IMR-90 (cell line): Measurements from ENCODE around the gene FRK. TPM values are rescaled to one million over a fixed set of nuclear protein-coding genes. Genes with fewer than 3 reads are reported as not detected.

Experiments used
- ATAC-seq: fragments of 200-7000 bp; cut with Tn5 transposase; 2 replicates; pipeline ENCODE4 v1.9.1; 2020; ENCODE audit warnings: low read depth, mild to moderate bottlenecking, moderate library complexity
- BruUV-seq: library from RNA; stranded (reverse); fragments of 400-500 nt; replicated peaks from 2 replicates; lab custom pipeline; 2021; lab: Mats Ljungman, UMichigan
- CTCF ChIA-PET: fragments of 300-600 bp; formaldehyde crosslinking; extraction: SDS; loops from one replicate; lab custom pipeline; 2021; ENCODE audit warnings: antibody characterized with exemption; lab: Yijun Ruan, JAX
- POLR2A ChIA-PET: fragments of 300-600 bp; sonication (Branson Sonifier 250); formaldehyde crosslinking; loops from one replicate; lab custom pipeline; 2022; ENCODE audit warnings: antibody characterized with exemption; ENCODE audit not compliant: unreplicated experiment; lab: Charles Lee
- DNase-seq: peaks from one replicate; pipeline ENCODE4 v3.0.0; 2013
- H2AFZ ChIP-seq: replicated peaks from 2 replicates; pipeline ENCODE3; 2013; ENCODE audit warnings: low read length, mild to moderate bottlenecking; ENCODE audit not compliant: poor library complexity
- H2AK5ac ChIP-seq: 2 replicates; pipeline ENCODE4 v1.6.1; 2013; ENCODE audit warnings: low read depth, low read length, inconsistent platforms
- H2AK9ac ChIP-seq: replicated peaks from 2 replicates; pipeline ENCODE3; 2013; ENCODE audit warnings: mild to moderate bottlenecking, low read depth, low read length, moderate library complexity; ENCODE audit not compliant: poor library complexity
- H2BK120ac ChIP-seq: 2 replicates; pipeline ENCODE4 v1.6.1; 2013; ENCODE audit warnings: low read depth, low read length, inconsistent platforms
- H2BK15ac ChIP-seq: 3 replicates; pipeline ENCODE4 v1.6.1; 2013; ENCODE audit warnings: low read depth, low read length, inconsistent platforms
- H2BK20ac ChIP-seq: 2 replicates; pipeline ENCODE4 v1.6.1; 2013; ENCODE audit warnings: low read depth, mild to moderate bottlenecking, inconsistent platforms, low read length, moderate library complexity
- H2BK5ac ChIP-seq: 2 replicates; pipeline ENCODE4 v1.6.1; 2013; ENCODE audit warnings: mild to moderate bottlenecking, low read depth, low read length, inconsistent platforms; ENCODE audit not compliant: poor library complexity, severe bottlenecking
- H3K14ac ChIP-seq: replicated peaks from 2 replicates; pipeline ENCODE4 v1.6.1; 2013; ENCODE audit warnings: low read depth, low read length, inconsistent platforms
- H3K18ac ChIP-seq: 2 replicates; pipeline ENCODE4 v1.6.1; 2013; ENCODE audit warnings: low read depth, low read length, control low read depth
- H3K23ac ChIP-seq: 2 replicates; pipeline ENCODE4 v1.6.1; 2013; ENCODE audit warnings: low read depth, low read length, inconsistent platforms
- H3K27ac ChIP-seq: 2 replicates; pipeline ENCODE4 v1.5.1; 2013; ENCODE audit warnings: mild to moderate bottlenecking, control low read depth, low read length; ENCODE audit not compliant: insufficient read depth
- H3K27me3 ChIP-seq: 2 replicates; pipeline ENCODE4 v1.6.1; 2013; ENCODE audit warnings: low read length; ENCODE audit not compliant: control insufficient read depth, insufficient read depth
- H3K36me3 ChIP-seq: 2 replicates; pipeline ENCODE4 v1.6.1; 2013; ENCODE audit warnings: low read length, mixed read lengths; ENCODE audit not compliant: control insufficient read depth, insufficient read depth
- H3K4ac ChIP-seq: 2 replicates; pipeline ENCODE4 v1.6.1; 2013; ENCODE audit warnings: low read depth, low read length, inconsistent platforms
- H3K4me1 ChIP-seq: 2 replicates; pipeline ENCODE4 v1.6.1; 2013; ENCODE audit warnings: low read length, mixed read lengths; ENCODE audit not compliant: control insufficient read depth, insufficient read depth
- H3K4me2 ChIP-seq: 2 replicates; pipeline ENCODE4 v1.6.1; 2013; ENCODE audit warnings: low read depth, mild to moderate bottlenecking, control low read depth, low read length, moderate library complexity
- H3K4me3 ChIP-seq: 2 replicates; pipeline ENCODE4 v1.5.1; 2013; ENCODE audit warnings: low read depth, mild to moderate bottlenecking, control low read depth, low read length, moderate library complexity; ENCODE audit not compliant: insufficient read depth
- H3K56ac ChIP-seq: 2 replicates; pipeline ENCODE4 v1.6.1; 2013; ENCODE audit warnings: low read length, inconsistent platforms; ENCODE audit not compliant: insufficient read depth; ENCODE audit errors: extremely low read depth
- H3K79me1 ChIP-seq, 2 experiments: 2 replicates each; pipeline ENCODE4 v1.6.1; 2013; ENCODE audit warnings: low read length in 2 of 2, inconsistent platforms in 1 of 2, low read depth in 1 of 2
- H3K9ac ChIP-seq: 2 replicates; pipeline ENCODE4 v1.6.1; 2013; ENCODE audit warnings: low read depth, low read length, control low read depth
- H3K9me1 ChIP-seq: 2 replicates; pipeline ENCODE4 v1.6.1; 2013; ENCODE audit warnings: low read length, inconsistent platforms; ENCODE audit not compliant: insufficient read depth
- H3K9me3 ChIP-seq: 2 replicates; pipeline ENCODE4 v1.6.1; 2013; ENCODE audit warnings: low read length; ENCODE audit not compliant: control insufficient read depth, insufficient read depth
- H4K20me1 ChIP-seq: 2 replicates; pipeline ENCODE4 v1.6.1; 2013; ENCODE audit warnings: low read length, inconsistent platforms; ENCODE audit not compliant: insufficient read depth
- H4K5ac ChIP-seq: 2 replicates; pipeline ENCODE4 v1.6.1; 2013; ENCODE audit warnings: mild to moderate bottlenecking, low read depth, low read length, control low read depth
- H4K8ac ChIP-seq, 2 experiments: 2 replicates each; pipeline ENCODE4 v1.6.1; 2013; ENCODE audit warnings: low read depth in 2 of 2, low read length in 2 of 2, control low read depth in 1 of 2, inconsistent platforms in 1 of 2
- H4K91ac ChIP-seq: 2 replicates; pipeline ENCODE4 v1.6.1; 2013; ENCODE audit warnings: low read depth, low read length, inconsistent platforms; ENCODE audit not compliant: insufficient read depth
- BHLHE40 ChIP-seq: fragments of 150-350 bp; IDR thresholded peaks from 2 replicates; pipeline ENCODE4 v1.6.1; 2016; ENCODE audit warnings: mild to moderate bottlenecking, low read depth, low read length
- CEBPB ChIP-seq: IDR thresholded peaks from 2 replicates; pipeline ENCODE4 v1.6.1; 2012; ENCODE audit warnings: low read depth, low read length, improper control_type of control experiment
- CHD1 ChIP-seq: IDR thresholded peaks from 2 replicates; pipeline ENCODE4 v1.6.1; 2012; ENCODE audit warnings: low read depth, low read length, improper control_type of control experiment
- FOS ChIP-seq: fragments of 150-350 bp; IDR thresholded peaks from 2 replicates; pipeline ENCODE4 v1.6.1; 2016; ENCODE audit warnings: low read depth, low read length
- MAFK ChIP-seq: IDR thresholded peaks from 2 replicates; pipeline ENCODE4 v1.6.1; 2012; ENCODE audit warnings: low read depth, low read length, improper control_type of control experiment
- MAZ ChIP-seq: IDR thresholded peaks from 2 replicates; pipeline ENCODE4 v1.6.1; 2012; ENCODE audit warnings: low read depth, mild to moderate bottlenecking, low read length, improper control_type of control experiment, moderate library complexity, borderline replicate concordance
- MXI1 ChIP-seq: IDR thresholded peaks from 2 replicates; pipeline ENCODE4 v1.6.1; 2012; ENCODE audit warnings: low read depth, mild to moderate bottlenecking, low read length, moderate library complexity, borderline replicate concordance
- NFE2L2 ChIP-seq: fragments of 150-350 bp; IDR thresholded peaks from 2 replicates; pipeline ENCODE4 v1.6.1; 2016; ENCODE audit warnings: low read depth, mild to moderate bottlenecking, low read length
- POLR2A ChIP-seq: IDR thresholded peaks from 2 replicates; pipeline ENCODE4 v1.6.1; 2012; ENCODE audit warnings: mild to moderate bottlenecking, low read depth, low read length
- RAD21 ChIP-seq: IDR thresholded peaks from 2 replicates; pipeline ENCODE4 v1.6.1; 2012; ENCODE audit warnings: low read length, improper control_type of control experiment
- RCOR1 ChIP-seq: IDR thresholded peaks from 2 replicates; pipeline ENCODE4 v1.6.1; 2012; ENCODE audit warnings: mild to moderate bottlenecking, low read length, improper control_type of control experiment; ENCODE audit not compliant: insufficient replicate concordance
- RFX5 ChIP-seq: IDR thresholded peaks from 2 replicates; pipeline ENCODE4 v1.8.0; 2012; ENCODE audit warnings: low read depth, mild to moderate bottlenecking, low read length, moderate library complexity
- SMC3 ChIP-seq: fragments of 150-350 bp; IDR thresholded peaks from 2 replicates; pipeline ENCODE4 v1.6.1; 2016; ENCODE audit warnings: low read depth, mild to moderate bottlenecking, antibody characterized with exemption, low read length, moderate library complexity
- WGBS, 2 experiments: methylation state at CpG; one replicate each; pipeline versions ENCODE4 v1.1.5 to v1.1.7; 2013; ENCODE audit warnings: missing lambda C conversion rate in 2 of 2; ENCODE audit not compliant: insufficient read length in 1 of 2; ENCODE audit errors: extremely low coverage in 2 of 2; 5-methylcytosine and 5-hydroxymethylcytosine counted together
- dilution Hi-C: fragments of 300-500 bp; cut with HindIII; formaldehyde crosslinking; loops from one replicate; pipeline ENCODE4 v1.14.3; 2018; ENCODE audit warnings: low sequenced_read_pairs; ENCODE audit not compliant: unreplicated experiment
- in situ Hi-C: fragments of 300-500 bp; cut with MboI; formaldehyde crosslinking; loops from 3 replicates; pipeline ENCODE4 v1.14.3; 2019; ENCODE audit warnings: low sequenced_read_pairs, inconsistent platforms, mixed read lengths
- intact Hi-C: fragments of 100-400 bp; cut with micrococcal nuclease; formaldehyde crosslinking; loops from 2 replicates; pipeline ENCODE4 v1.10.0; 2022
- polyA plus RNA-seq, 3 experiments: library from polyadenylated mRNA; depleted of rRNA; stranded (reverse); fragments of >200 nt; gene quantifications; 2 replicates each; pipeline ENCODE4 v1.2.3, GENCODE V29; 2012; ENCODE audit warnings: low replicate concordance in 1 of 3
- total RNA-seq: library from RNA; depleted of rRNA; stranded (reverse); fragments of >200 nt; gene quantifications from 2 replicates; pipeline ENCODE4 v1.2.3, GENCODE V29; 2012
- TF ChIP-seq, protein P1 (sequence below): fragments of 150-350 bp; IDR thresholded peaks from 2 replicates; pipeline ENCODE4 v1.6.1; 2017; ENCODE audit warnings: mild to moderate bottlenecking, antibody characterized with exemption, low read length, low read depth
- TF ChIP-seq, protein P2 (sequence below): fragments of 150-350 bp; IDR thresholded peaks from 2 replicates; pipeline ENCODE4 v1.6.1; 2016; ENCODE audit warnings: low read depth, mild to moderate bottlenecking, low read length, moderate library complexity, borderline replicate concordance
- TF ChIP-seq, protein P3 (sequence below): conservative IDR thresholded peaks from 2 replicates; pipeline ENCODE4 v1.5.1; 2012; ENCODE audit warnings: mild to moderate bottlenecking, low read depth, low read length, improper control_type of control experiment

The FRK gene
- total and polyA plus RNA-seq, 2 of the 4 experiments (the other 2 are of a cell fraction) = under 0.01 to 0.02 TPM

DNA sequence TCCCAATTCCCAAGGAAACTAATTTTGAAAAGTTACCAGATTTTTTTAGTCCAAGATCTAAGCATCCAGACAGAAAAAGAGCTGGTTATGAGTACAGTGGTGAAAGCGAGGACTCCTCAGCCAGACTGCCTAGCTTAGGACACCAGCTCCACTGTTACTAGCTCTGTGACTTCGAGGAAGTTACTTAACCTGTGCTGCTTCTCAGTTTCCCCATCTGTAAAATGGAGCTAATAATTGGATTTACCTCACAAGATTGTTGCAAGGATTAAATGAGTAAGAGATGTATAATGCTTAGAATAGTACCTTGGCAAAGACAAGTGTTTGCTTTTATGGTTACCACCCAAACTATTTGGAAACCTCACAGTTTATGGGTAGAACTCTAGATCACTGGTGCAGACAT is 41.1 kb upstream of the FRK start:
- DNase-seq = no peak

More for the DNA sequence above, 41.1 kb upstream of the FRK start:
- intact Hi-C loops (no loop called here), in situ Hi-C loops (no loop called here), dilution Hi-C loops (no loop called here)
- peak overlapping the region; percentile 39; the same call in 1 of the 2 replicates for H4K5ac ChIP-seq
- H3K36me3 ChIP-seq = no peaks in the 10 kb centered on the region
- POLR2A ChIA-PET = no interaction called here
- ATAC-seq = no peak
- TF ChIP-seq, protein P1, sequence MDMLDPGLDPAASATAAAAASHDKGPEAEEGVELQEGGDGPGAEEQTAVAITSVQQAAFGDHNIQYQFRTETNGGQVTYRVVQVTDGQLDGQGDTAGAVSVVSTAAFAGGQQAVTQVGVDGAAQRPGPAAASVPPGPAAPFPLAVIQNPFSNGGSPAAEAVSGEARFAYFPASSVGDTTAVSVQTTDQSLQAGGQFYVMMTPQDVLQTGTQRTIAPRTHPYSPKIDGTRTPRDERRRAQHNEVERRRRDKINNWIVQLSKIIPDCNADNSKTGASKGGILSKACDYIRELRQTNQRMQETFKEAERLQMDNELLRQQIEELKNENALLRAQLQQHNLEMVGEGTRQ = no peak
- TF ChIP-seq FOS (no peak), RAD21 (no peak), MXI1 (no peak), POLR2A (no peak), MAZ (no peak), CHD1 (no peak), CEBPB (no peak), SMC3 (no peak), RFX5 (no peak), RCOR1 (no peak), NFE2L2 (no peak), MAFK (no peak), BHLHE40 (no peak)
- TF ChIP-seq, protein P2, sequence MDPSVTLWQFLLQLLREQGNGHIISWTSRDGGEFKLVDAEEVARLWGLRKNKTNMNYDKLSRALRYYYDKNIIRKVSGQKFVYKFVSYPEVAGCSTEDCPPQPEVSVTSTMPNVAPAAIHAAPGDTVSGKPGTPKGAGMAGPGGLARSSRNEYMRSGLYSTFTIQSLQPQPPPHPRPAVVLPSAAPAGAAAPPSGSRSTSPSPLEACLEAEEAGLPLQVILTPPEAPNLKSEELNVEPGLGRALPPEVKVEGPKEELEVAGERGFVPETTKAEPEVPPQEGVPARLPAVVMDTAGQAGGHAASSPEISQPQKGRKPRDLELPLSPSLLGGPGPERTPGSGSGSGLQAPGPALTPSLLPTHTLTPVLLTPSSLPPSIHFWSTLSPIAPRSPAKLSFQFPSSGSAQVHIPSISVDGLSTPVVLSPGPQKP = no peak
- TF ChIP-seq, protein P3, sequence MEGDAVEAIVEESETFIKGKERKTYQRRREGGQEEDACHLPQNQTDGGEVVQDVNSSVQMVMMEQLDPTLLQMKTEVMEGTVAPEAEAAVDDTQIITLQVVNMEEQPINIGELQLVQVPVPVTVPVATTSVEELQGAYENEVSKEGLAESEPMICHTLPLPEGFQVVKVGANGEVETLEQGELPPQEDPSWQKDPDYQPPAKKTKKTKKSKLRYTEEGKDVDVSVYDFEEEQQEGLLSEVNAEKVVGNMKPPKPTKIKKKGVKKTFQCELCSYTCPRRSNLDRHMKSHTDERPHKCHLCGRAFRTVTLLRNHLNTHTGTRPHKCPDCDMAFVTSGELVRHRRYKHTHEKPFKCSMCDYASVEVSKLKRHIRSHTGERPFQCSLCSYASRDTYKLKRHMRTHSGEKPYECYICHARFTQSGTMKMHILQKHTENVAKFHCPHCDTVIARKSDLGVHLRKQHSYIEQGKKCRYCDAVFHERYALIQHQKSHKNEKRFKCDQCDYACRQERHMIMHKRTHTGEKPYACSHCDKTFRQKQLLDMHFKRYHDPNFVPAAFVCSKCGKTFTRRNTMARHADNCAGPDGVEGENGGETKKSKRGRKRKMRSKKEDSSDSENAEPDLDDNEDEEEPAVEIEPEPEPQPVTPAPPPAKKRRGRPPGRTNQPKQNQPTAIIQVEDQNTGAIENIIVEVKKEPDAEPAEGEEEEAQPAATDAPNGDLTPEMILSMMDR = no peak
- no peak overlapping the region for H2BK120ac ChIP-seq
- H3K14ac ChIP-seq = peak overlapping the region; percentile 63; the same call in 1 of the 2 replicates
- H2BK5ac ChIP-seq = no peak overlapping the region
- H3K18ac ChIP-seq = no peak overlapping the region
- no peak overlapping the region for H4K8ac ChIP-seq
- H3K4me3 ChIP-seq = peak overlapping the region; percentile 89
- no peak overlapping the region for H2BK15ac ChIP-seq
- H3K27me3 ChIP-seq = no peaks in the 10 kb centered on the region
- peak overlapping the region; percentile 47; the same call in 1 of the 2 replicates for H3K23ac ChIP-seq
- no peak overlapping the region for H2AK5ac ChIP-seq
- H4K20me1 ChIP-seq = no peaks in the 10 kb centered on the region
- H3K56ac ChIP-seq = no peak overlapping the region
- H3K4me1 ChIP-seq = peaks cover 18% of the 10 kb centered on the region
- H2AFZ ChIP-seq = peak overlapping the region; percentile 36
- CTCF ChIA-PET = interaction anchor here (0.6 to 1.5 kb wide), 3 partner anchors 9 to 1722 kb away, joined by 3 to 8 read pairs (median 4); no protein-coding TSS in a partner anchor
- no peaks in the 10 kb centered on the region for H3K9me3 ChIP-seq
- peak overlapping the region; percentile 96 for H3K4me2 ChIP-seq
- no peak overlapping the region for H3K4ac ChIP-seq
- no peak overlapping the region for H2BK20ac ChIP-seq
- H3K9me1 ChIP-seq = no peaks in the 10 kb centered on the region
- WGBS, 2 experiments = no CpG with 5 or more reads among the region's 2 CpGs
- H3K27ac ChIP-seq = no peak overlapping the region
- H3K79me1 ChIP-seq = peaks cover 20 to 22% of the 10 kb centered on the region in 2 experiments; a peak in 3 of 4 replicates
- no peak overlapping the region for H2AK9ac ChIP-seq
- H3K9ac ChIP-seq = peak overlapping the region; percentile 81
- H4K91ac ChIP-seq = no peak overlapping the region
- BruUV-seq = no TSS peak
